Thyroid gland (tissue), 4 donors: ENCODE data around the gene POR. TPM values are rescaled to one million over a fixed set of nuclear protein-coding genes. Genes with fewer than 3 reads are reported as not detected.

Experiments
- DNase-seq, 2 donors: peaks; one replicate each; pipeline ENCODE4 v3.0.0-alpha.2; 2019
- H3K27ac ChIP-seq, 3 donors: fragments of 200-600 bp; sonication (generic); 1 replicate in 2 of 3; 2 replicates in 1 of 3; pipeline ENCODE4 v1.5.1; 2016 to 2019; ENCODE audit warnings: mild to moderate bottlenecking in 1 of 3, moderate library complexity in 1 of 3
- H3K27me3 ChIP-seq: fragments of 200-600 bp; sonication (generic); one replicate; pipeline ENCODE4 v1.5.1; 2019
- H3K36me3 ChIP-seq, 2 donors: fragments of 200-600 bp; sonication (generic); one replicate each; pipeline ENCODE4 v1.5.1; 2016 to 2019
- H3K4me1 ChIP-seq, 2 donors: fragments of 200-600 bp; sonication (generic); one replicate each; pipeline ENCODE4 v1.5.1; 2017 to 2019
- H3K4me3 ChIP-seq, 3 donors: fragments of 200-600 bp; sonication (generic); replicated peaks in 1 of 3; 1 replicate in 2 of 3; 2 replicates in 1 of 3; pipeline ENCODE4 v1.5.1; 2016; ENCODE audit warnings: mild to moderate bottlenecking in 1 of 3
- H3K9me3 ChIP-seq: fragments of 200-600 bp; sonication (generic); one replicate; pipeline ENCODE4 v1.5.1; 2017
- POLR2A ChIP-seq, 2 donors: fragments of 450-650 bp; IDR thresholded peaks; one replicate each; pipeline ENCODE4 v1.6.1; 2017; ENCODE audit warnings: antibody characterized with exemption in 2 of 2, mild to moderate bottlenecking in 2 of 2, moderate library complexity in 1 of 2
- WGBS, 2 donors: methylation state at CpG; one replicate each; pipeline ENCODE4 v1.1.5; 2017; 5-methylcytosine and 5-hydroxymethylcytosine counted together
- intact Hi-C: fragments of 100-400 bp; cut with DNase I; formaldehyde crosslinking; loops from one replicate; pipeline ENCODE4 v1.15.1; 2023
- total RNA-seq, 4 donors: library from RNA; depleted of rRNA; stranded (reverse); fragments of >200 nt; gene quantifications; one replicate each; pipeline ENCODE4 v1.2.3, GENCODE V29; 2016
- TF ChIP-seq, protein P1 (sequence below), 6 experiments: fragments of 200-600 bp in 3 of 6; fragments of 450-650 bp in 3 of 6; sonication (generic) in 3 of 6; IDR thresholded peaks; one replicate each; pipeline ENCODE4 v1.5.1; 2016 to 2019; ENCODE audit warnings: antibody characterized with exemption in 6 of 6, mild to moderate bottlenecking in 2 of 6, inconsistent platforms in 1 of 6, moderate library complexity in 1 of 6

Gene POR
- total RNA-seq, 4 donors from 2014 or later = 141 to 341 (median 285) TPM

DNA sequence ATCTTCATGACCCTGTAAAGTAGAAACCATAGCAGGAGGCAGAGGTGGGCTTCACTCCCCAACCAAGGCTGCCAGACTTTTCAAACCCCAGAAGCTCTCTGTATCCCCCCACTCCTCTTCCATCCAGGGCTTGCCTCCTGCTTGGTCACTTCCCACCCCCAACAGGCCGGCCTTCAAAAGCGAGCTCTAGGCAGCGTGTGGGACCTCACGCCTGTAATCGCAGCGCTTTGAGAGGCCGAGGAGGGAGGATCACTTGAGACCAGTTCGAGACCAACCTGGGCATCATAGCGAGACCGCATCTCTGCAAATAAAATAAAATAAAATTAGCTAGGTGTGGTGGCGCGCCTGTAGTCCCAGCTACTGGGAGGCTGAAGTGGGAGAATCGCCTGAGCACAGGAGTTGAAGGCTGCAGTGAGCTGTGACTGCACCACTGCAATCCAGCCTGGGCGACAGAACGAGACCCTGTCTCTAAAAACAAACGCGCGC lies 743 bp upstream of the POR start:
- Histone ChIP-seq H3K36me3 (no peaks in the 10 kb centered on the region), H3K27ac (peak overlapping the region; percentile 86 to 94 (median 86)), H3K9me3 (no peaks in the 10 kb centered on the region), H3K4me1 (peaks cover 25 to 39% of the 10 kb centered on the region in 2 donors), H3K27me3 (no peaks in the 10 kb centered on the region), H3K4me3 (peak overlapping the region; percentile 65 to 86 (median 69))
- intact Hi-C loops = no loop called here
- TF ChIP-seq, protein P1, sequence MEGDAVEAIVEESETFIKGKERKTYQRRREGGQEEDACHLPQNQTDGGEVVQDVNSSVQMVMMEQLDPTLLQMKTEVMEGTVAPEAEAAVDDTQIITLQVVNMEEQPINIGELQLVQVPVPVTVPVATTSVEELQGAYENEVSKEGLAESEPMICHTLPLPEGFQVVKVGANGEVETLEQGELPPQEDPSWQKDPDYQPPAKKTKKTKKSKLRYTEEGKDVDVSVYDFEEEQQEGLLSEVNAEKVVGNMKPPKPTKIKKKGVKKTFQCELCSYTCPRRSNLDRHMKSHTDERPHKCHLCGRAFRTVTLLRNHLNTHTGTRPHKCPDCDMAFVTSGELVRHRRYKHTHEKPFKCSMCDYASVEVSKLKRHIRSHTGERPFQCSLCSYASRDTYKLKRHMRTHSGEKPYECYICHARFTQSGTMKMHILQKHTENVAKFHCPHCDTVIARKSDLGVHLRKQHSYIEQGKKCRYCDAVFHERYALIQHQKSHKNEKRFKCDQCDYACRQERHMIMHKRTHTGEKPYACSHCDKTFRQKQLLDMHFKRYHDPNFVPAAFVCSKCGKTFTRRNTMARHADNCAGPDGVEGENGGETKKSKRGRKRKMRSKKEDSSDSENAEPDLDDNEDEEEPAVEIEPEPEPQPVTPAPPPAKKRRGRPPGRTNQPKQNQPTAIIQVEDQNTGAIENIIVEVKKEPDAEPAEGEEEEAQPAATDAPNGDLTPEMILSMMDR (IDR thresholded peaks at IDR 0.05) = no peak
- TF ChIP-seq POLR2A (IDR thresholded peaks at IDR 0.05) = no peak
- peak; percentile 43 to 55 for DNase-seq
- 25 to 45% methylated on average over 18 of the region's 18 CpGs for WGBS, 2 donors

DNA sequence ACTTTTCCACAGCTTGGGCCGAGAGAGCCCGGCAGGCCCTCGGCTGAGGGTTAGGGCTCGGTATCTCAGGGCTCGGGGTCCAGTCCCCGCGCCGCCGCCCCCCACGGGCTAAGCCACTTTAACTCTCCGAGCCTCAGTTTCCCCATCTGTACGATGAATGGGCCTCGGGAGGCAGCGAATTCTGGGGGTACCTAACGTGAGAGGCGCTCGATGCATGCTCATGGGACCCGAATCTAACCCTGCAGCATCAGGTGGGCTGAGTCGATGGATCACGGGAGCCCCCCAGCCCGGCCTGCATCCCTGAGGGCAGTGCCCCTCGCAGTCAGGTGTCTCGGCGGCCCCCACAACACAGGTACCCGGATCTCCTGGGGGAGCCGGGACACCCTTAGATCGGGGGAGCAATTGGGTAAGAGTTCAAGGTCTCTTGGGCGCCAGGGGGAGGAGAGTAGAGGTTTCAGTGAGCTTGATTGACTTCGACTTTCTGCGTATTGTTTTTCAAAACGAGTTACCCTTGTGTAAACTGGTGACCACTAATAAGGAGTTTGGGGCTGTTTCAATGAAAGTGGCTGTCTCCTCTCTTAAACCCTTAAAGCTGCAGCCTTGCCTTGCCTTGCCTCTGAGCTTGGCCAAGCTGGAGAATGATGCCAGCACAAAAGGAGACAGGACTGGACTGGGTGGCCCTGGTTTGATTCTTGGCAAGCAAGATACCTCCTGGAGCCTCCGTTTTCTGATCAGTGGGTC lies 631 bp downstream of the POR start:
- intact Hi-C loops = loop anchor here (5.0 kb wide), 1 partner anchor 77 kb away; the partner anchor contains the start of gene TMEM120A
- DNase-seq = peak; percentile 67 to 74
- Histone ChIP-seq H3K27me3 (no peaks in the 10 kb centered on the region), H3K36me3 (no peaks in the 10 kb centered on the region), H3K4me3 (peak overlapping the region; percentile 45 to 100 (median 86)), H3K4me1 (peaks cover 39 to 53% of the 10 kb centered on the region in 2 donors), H3K9me3 (no peaks in the 10 kb centered on the region), H3K27ac (peak overlapping the region; percentile 81 to 98 (median 94))
- 2 to 3% methylated on average over 12 to 14 of the region's 32 CpGs for WGBS, 2 donors
- TF ChIP-seq, protein P1 (IDR thresholded peaks at IDR 0.05) = no peak
- TF ChIP-seq POLR2A (IDR thresholded peaks at IDR 0.05) = peak in 1 of 2 donors; percentile 63

DNA sequence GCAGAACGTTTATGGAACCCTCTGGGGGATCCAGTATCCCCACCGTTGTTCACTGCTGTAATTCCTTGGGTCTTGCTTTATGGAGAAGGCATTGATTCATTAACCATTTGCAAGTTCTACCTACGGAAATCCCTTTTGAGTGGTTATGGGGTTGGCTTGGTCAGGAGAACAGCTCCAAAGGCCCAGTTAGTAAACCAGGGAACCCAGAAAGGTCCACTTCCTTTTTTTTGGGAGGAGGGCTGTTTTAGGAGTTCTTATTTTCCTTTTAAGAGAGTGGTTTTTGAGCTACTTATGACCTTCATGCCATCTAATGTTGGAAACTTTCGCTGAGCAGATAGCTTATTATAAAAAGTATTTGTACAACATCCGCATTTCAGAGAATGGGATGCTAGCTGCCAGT lies 1.3 kb downstream of the POR start:
- intact Hi-C loops = loop anchor here (5.0 kb wide), 1 partner anchor 76 kb away; the partner anchor contains the start of gene TMEM120A
- DNase-seq = no peak
- Histone ChIP-seq H3K27me3 (no peaks in the 10 kb centered on the region), H3K4me1 (peaks cover 46 to 60% of the 10 kb centered on the region in 2 donors), H3K27ac (peak overlapping the region; percentile 81 to 98 (median 94)), H3K36me3 (no peaks in the 10 kb centered on the region), H3K4me3 (peak overlapping the region in 2 of 3 donors; percentile 45 to 86), H3K9me3 (no peaks in the 10 kb centered on the region)
- no peak for TF ChIP-seq POLR2A (IDR thresholded peaks at IDR 0.05)
- TF ChIP-seq, protein P1 (IDR thresholded peaks at IDR 0.05) = no peak
- 44 to 48% methylated on average over 5 of the region's 5 CpGs for WGBS, 2 donors

DNA sequence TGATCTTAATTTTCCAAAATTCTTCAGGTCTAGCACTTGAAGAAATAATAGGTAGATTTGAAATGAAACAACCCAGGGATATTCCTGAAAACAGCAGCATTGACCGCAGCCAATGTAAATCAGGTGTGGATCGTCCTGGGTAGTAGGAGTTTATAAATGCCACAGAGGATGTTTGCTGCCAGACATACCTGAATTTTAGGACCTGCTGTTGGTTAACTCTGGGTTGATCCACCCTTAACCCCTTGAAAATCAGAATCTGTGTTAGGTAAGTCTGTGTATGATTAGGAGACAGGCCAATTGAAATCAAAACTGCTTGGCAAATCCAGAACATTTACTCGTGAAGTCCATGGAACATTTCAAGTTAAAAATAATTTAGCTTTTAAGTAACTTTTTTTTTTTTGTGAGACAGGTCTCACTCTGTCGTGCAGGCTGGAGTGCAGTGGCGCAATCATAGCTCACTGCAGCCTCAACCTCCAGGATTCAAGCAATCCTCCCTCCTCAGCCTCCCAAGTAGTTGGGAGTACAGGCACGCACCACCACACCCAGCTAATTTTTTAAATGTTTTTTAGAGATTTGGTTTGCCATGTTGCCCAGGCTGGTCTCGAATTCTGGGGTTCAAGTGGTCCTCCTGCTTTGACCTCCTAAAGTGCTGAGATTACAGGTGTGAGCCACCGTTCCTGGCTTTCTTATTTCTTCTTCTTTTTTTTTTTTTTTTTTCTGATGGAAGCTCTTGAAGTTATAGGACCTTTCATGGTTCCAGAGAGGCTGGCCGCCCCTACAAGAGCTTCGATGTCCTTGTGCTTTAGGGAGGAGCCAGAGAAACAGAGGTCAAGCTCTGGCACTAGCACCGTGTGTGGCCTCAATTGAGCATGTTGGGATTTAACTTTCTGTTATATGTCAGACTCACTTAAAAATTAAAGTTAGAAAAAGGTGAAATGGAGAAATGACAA lies 2.0 kb downstream of the POR start:
- no peaks in the 10 kb centered on the region for H3K36me3 ChIP-seq
- peak overlapping the region; percentile 81 to 98 (median 94) for H3K27ac ChIP-seq
- intact Hi-C loops = loop anchor here (5.0 kb wide), 1 partner anchor 75 kb away; the partner anchor contains the start of gene TMEM120A
- peaks cover 53 to 67% of the 10 kb centered on the region in 2 donors for H3K4me1 ChIP-seq
- H3K4me3 ChIP-seq = peak overlapping the region in 1 of 3 donors; percentile 86
- WGBS, 2 donors = 49 to 53% methylated on average over 11 of the region's 11 CpGs
- TF ChIP-seq, protein P1 (IDR thresholded peaks at IDR 0.05) = no peak
- no peak for TF ChIP-seq POLR2A (IDR thresholded peaks at IDR 0.05)
- H3K27me3 ChIP-seq = no peaks in the 10 kb centered on the region
- H3K9me3 ChIP-seq = no peaks in the 10 kb centered on the region
- DNase-seq = peak; percentile 76
